HUES64 (cell line): Measurements from ENCODE around the gene PPM1E. TPM values are rescaled to one million over a fixed set of nuclear protein-coding genes. Genes with fewer than 3 reads are reported as not detected.

Source experiments
- H3K27ac ChIP-seq: 2 replicates; pipeline ENCODE4 v1.7.0; 2013; ENCODE audit warnings: low read depth, low read length, inconsistent platforms
- H3K27me3 ChIP-seq: 2 replicates; pipeline ENCODE4 v1.6.1; 2013; ENCODE audit warnings: mild to moderate bottlenecking, low read length; ENCODE audit not compliant: insufficient read depth
- H3K36me3 ChIP-seq: 2 replicates; pipeline ENCODE4 v1.6.1; 2013; ENCODE audit warnings: mild to moderate bottlenecking, low read length; ENCODE audit not compliant: insufficient read depth
- H3K4me1 ChIP-seq: 2 replicates; pipeline ENCODE4 v1.6.1; 2013; ENCODE audit warnings: mild to moderate bottlenecking, low read length, moderate library complexity; ENCODE audit not compliant: insufficient read depth
- H3K4me3 ChIP-seq: 2 replicates; pipeline ENCODE4 v1.5.1; 2013; ENCODE audit warnings: mild to moderate bottlenecking, low read length, moderate library complexity
- H3K9ac ChIP-seq: 2 replicates; pipeline ENCODE4 v1.6.1; 2013; ENCODE audit warnings: mild to moderate bottlenecking, low read depth, low read length
- H3K9me3 ChIP-seq: 2 replicates; pipeline ENCODE4 v1.6.1; 2013; ENCODE audit warnings: low read depth, low read length; ENCODE audit not compliant: insufficient read depth
- WGBS: fragments of 150-250, 120-280 bp; methylation state at CpG from one replicate; pipeline ENCODE4 v1.1.7; 2013; ENCODE audit warnings: missing lambda C conversion rate; 5-methylcytosine and 5-hydroxymethylcytosine counted together
- polyA plus RNA-seq, 2 experiments: library from polyadenylated mRNA; stranded (reverse); fragments of 50-300 nt; gene quantifications; one replicate each; pipeline ENCODE4 v1.2.3, GENCODE V29; 2013

The PPM1E gene
- polyA plus RNA-seq (2013, experiment 1 of 2) = 4.7 TPM
- 6.0 TPM for polyA plus RNA-seq (2013, experiment 2 of 2)

GRCh38 chr17:58755577-58756245 is at the start of gene PPM1E:
TSS of gene PPM1E (plus strand) at chr17:58755854.
- Histone ChIP-seq H3K9ac (peak within 1 kb of the TSS; percentile 44), H3K4me1 (peaks cover 6% of the 10 kb centered on the region; the same call in 1 of the 2 replicates)

GRCh38 chr17:58706351-58707140 is 49.1 kb upstream of the PPM1E start:
- no peaks in the 10 kb centered on the region for H3K4me1 ChIP-seq
- no peaks in the 10 kb centered on the region for H3K27me3 ChIP-seq
- no peak overlapping the region for H3K27ac ChIP-seq
- H3K4me3 ChIP-seq = no peak overlapping the region
- peaks cover 11% of the 10 kb centered on the region for H3K36me3 ChIP-seq
- no peaks in the 10 kb centered on the region for H3K9me3 ChIP-seq
- H3K9ac ChIP-seq = no peak overlapping the region
- WGBS = 91% methylated on average over 3 of the region's 3 CpGs

More at GRCh38 chr17:58755577-58756245, at the start of gene PPM1E:
- H3K27ac ChIP-seq = no peak within 1 kb of the TSS; the same call in 1 of the 2 replicates
- peak within 1 kb of the TSS; percentile 69 for H3K4me3 ChIP-seq
- under 1% methylated on average over 71 of the region's 71 CpGs for WGBS
- peaks cover 28% of the 10 kb centered on the region for H3K27me3 ChIP-seq
- H3K36me3 ChIP-seq = no peaks in the 10 kb centered on the region
- no peaks in the 10 kb centered on the region for H3K9me3 ChIP-seq

GRCh38 chr17:58710948-58711552 is 44.6 kb upstream of the PPM1E start:
- Histone ChIP-seq H3K4me3 (no peak overlapping the region), H3K36me3 (peaks cover 9% of the 10 kb centered on the region), H3K9me3 (no peaks in the 10 kb centered on the region), H3K9ac (no peak overlapping the region), H3K27me3 (no peaks in the 10 kb centered on the region), H3K4me1 (no peaks in the 10 kb centered on the region), H3K27ac (no peak overlapping the region)
- WGBS = 96% methylated on average over 2 of the region's 4 CpGs

- H3K4me3 ChIP-seq = no peak overlapping the region
- no peaks in the 10 kb centered on the region for H3K27me3 ChIP-seq
- H3K36me3 ChIP-seq = peaks cover 9% of the 10 kb centered on the region
- H3K9ac ChIP-seq = no peak overlapping the region
- 88% methylated on average over 1 of the region's 1 CpG for WGBS
- H3K4me1 ChIP-seq = no peaks in the 10 kb centered on the region
- no peaks in the 10 kb centered on the region for H3K9me3 ChIP-seq
- H3K27ac ChIP-seq = no peak overlapping the region
Measured at GRCh38 chr17:58722274-58722673, 33.4 kb upstream of the PPM1E start.

DNA sequence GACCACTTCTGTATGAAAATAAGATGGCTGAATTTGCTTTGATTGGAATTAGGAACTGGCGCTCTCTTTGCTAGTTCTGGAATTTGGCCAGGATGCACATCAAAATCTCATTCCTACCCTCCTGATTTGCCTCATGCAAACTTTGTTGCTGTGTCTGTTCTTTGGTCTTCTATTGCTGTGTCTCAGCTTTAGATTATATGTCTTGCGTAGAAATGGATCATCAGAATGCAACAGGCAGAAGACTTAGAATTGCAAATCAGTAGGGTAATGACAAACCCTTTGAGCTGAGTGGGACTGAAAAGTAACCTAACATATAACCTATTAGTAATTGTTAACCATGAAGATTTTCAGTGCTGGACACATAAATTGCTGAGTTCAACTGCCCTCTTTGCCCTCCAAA is 33.0 kb upstream of the PPM1E start:
- Histone ChIP-seq H3K27ac (no peak overlapping the region), H3K4me3 (no peak overlapping the region), H3K9me3 (no peaks in the 10 kb centered on the region), H3K36me3 (peaks cover 9% of the 10 kb centered on the region), H3K27me3 (no peaks in the 10 kb centered on the region), H3K4me1 (no peaks in the 10 kb centered on the region), H3K9ac (no peak overlapping the region)
- 94% methylated on average over 2 of the region's 2 CpGs for WGBS

GRCh38 chr17:58728798-58729197 is 26.9 kb upstream of the PPM1E start:
- Histone ChIP-seq H3K4me3 (no peak overlapping the region), H3K36me3 (no peaks in the 10 kb centered on the region), H3K9me3 (no peaks in the 10 kb centered on the region), H3K27me3 (no peaks in the 10 kb centered on the region), H3K9ac (no peak overlapping the region), H3K27ac (no peak overlapping the region), H3K4me1 (no peaks in the 10 kb centered on the region)
- WGBS = 100% methylated on average over 1 of the region's 1 CpG

GRCh38 chr17:58730937-58731336 is 24.7 kb upstream of the PPM1E start:
- no peaks in the 10 kb centered on the region for H3K36me3 ChIP-seq

GRCh38 chr17:58734040-58734439 is 21.6 kb upstream of the PPM1E start:
- H3K27me3 ChIP-seq = no peaks in the 10 kb centered on the region
- 92% methylated on average over 3 of the region's 3 CpGs for WGBS
- H3K4me3 ChIP-seq = no peak overlapping the region
- H3K4me1 ChIP-seq = no peaks in the 10 kb centered on the region
- no peaks in the 10 kb centered on the region for H3K9me3 ChIP-seq
- H3K27ac ChIP-seq = no peak overlapping the region
- no peaks in the 10 kb centered on the region for H3K36me3 ChIP-seq
- no peak overlapping the region for H3K9ac ChIP-seq

More at GRCh38 chr17:58730937-58731336, 24.7 kb upstream of the PPM1E start:
- Histone ChIP-seq H3K9ac (no peak overlapping the region), H3K9me3 (no peaks in the 10 kb centered on the region), H3K27ac (no peak overlapping the region), H3K4me1 (no peaks in the 10 kb centered on the region), H3K27me3 (no peaks in the 10 kb centered on the region), H3K4me3 (no peak overlapping the region)

GRCh38 chr17:58734811-58735210 is 20.8 kb upstream of the PPM1E start:
- WGBS = 89% methylated on average over 2 of the region's 3 CpGs
- Histone ChIP-seq H3K9ac (no peak overlapping the region), H3K9me3 (no peaks in the 10 kb centered on the region), H3K27ac (no peak overlapping the region), H3K4me1 (no peaks in the 10 kb centered on the region), H3K36me3 (no peaks in the 10 kb centered on the region), H3K27me3 (no peaks in the 10 kb centered on the region), H3K4me3 (no peak overlapping the region)

DNA sequence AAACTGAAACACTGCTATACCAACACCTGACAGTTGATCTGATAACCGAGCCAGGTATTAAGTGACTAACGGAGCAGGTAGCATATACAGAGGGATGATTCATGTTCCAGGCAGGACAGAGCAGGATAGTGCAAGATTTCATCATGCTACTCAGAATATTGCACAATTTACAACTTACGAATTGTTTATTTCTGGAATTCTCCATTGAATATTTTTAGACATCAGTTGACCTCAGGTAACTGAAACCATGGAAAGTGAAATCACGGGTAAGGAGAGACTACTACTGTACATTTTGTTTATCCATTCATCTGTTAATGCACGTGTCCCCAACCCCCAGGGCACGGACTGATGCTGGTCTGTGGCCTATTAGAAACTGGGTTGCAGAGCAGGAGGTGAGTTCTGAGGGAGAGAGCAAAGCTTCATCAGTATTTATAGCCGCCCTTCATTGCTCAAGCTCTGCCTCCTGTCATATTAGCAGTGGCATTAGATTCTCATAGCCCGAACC is 14.5 kb upstream of the PPM1E start:
- Histone ChIP-seq H3K27me3 (no peaks in the 10 kb centered on the region), H3K4me1 (no peaks in the 10 kb centered on the region), H3K9me3 (no peaks in the 10 kb centered on the region), H3K9ac (no peak overlapping the region), H3K36me3 (no peaks in the 10 kb centered on the region), H3K4me3 (no peak overlapping the region), H3K27ac (no peak overlapping the region)
- 96% methylated on average over 8 of the region's 8 CpGs for WGBS

DNA sequence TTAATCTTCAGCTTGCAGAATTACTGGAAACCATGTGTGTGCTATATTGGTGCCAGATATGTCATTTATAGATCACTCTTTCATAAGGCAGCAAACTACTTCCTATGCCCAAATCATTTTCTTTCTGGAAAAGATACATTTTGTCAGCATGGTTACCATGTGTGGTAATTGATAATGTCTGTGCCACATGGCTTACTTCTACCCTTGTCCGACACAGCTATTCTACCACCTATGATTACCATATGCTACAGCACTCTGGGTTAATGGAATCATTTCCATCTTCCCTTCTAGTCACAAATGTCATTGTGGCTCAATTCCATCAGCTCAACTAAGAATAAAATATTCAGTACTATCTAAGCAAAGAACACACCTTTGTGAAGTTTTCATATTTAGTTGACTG is 8.0 kb upstream of the PPM1E start:
- WGBS = 96% methylated on average over 1 of the region's 1 CpG
- no peaks in the 10 kb centered on the region for H3K4me1 ChIP-seq
- no peak overlapping the region for H3K27ac ChIP-seq
- no peaks in the 10 kb centered on the region for H3K36me3 ChIP-seq
- H3K9me3 ChIP-seq = no peaks in the 10 kb centered on the region
- no peak overlapping the region for H3K4me3 ChIP-seq
- no peak overlapping the region for H3K9ac ChIP-seq
- no peaks in the 10 kb centered on the region for H3K27me3 ChIP-seq
